ENCODE data around the gene NAALADL2.
"Not testable (repeated sequence)": the region's sequence is repeated elsewhere in the genome, so short reads cannot be mapped to it uniquely, and the experiment has no call there.

- TF ChIP-seq POLR2A (IDR thresholded peaks at IDR 0.05; ENCODE audit: low read length); GATA1 (IDR thresholded peaks at IDR 0.05; ENCODE audit: low read depth, low read length): not testable (repeated sequence)
Observed at GRCh38 chr3:175787109-175787508, 928.0 kb downstream of the NAALADL2 start.

All from erythroblast (primary cell).